Measurements from ENCODE around the gene FAM222B.

The FAM222B gene

GRCh38 chr17:28864991-28865849 lies 22.6 kb upstream of the FAM222B start:
- in situ Hi-C loops (cut with HindIII; ENCODE audit: low pct_unique_long_range_greater_than_20kb, low sequenced_read_pairs): no loop called here
- no peak for DNase-seq (ENCODE audit: low read depth in 1 of 2, low spot score in 1 of 2)
- no peak for TF ChIP-seq JUND (IDR thresholded peaks at IDR 0.05; ENCODE audit: low read depth)

- TF ChIP-seq JUND (IDR thresholded peaks at IDR 0.05; ENCODE audit: low read depth): no peak
- in situ Hi-C loops (cut with HindIII; ENCODE audit: low pct_unique_long_range_greater_than_20kb, low sequenced_read_pairs): no loop called here
- DNase-seq (ENCODE audit: low read depth in 1 of 2, low spot score in 1 of 2): no peak
Measured at GRCh38 chr17:28863953-28864352, 21.4 kb upstream of the FAM222B start.

- no peak for TF ChIP-seq JUND (IDR thresholded peaks at IDR 0.05; ENCODE audit: low read depth)
- in situ Hi-C loops (cut with HindIII; ENCODE audit: low pct_unique_long_range_greater_than_20kb, low sequenced_read_pairs): no loop called here
- DNase-seq (ENCODE audit: low read depth in 1 of 2, low spot score in 1 of 2): no peak
Measured at GRCh38 chr17:28862561-28862960, 20.0 kb upstream of the FAM222B start.

GRCh38 chr17:28861393-28862203 lies 19.0 kb upstream of the FAM222B start:
- in situ Hi-C loops (cut with HindIII; ENCODE audit: low pct_unique_long_range_greater_than_20kb, low sequenced_read_pairs): no loop called here
- no peak for TF ChIP-seq JUND (IDR thresholded peaks at IDR 0.05; ENCODE audit: low read depth)
- DNase-seq (ENCODE audit: low read depth in 1 of 2, low spot score in 1 of 2): no peak

- in situ Hi-C loops (cut with HindIII; ENCODE audit: low pct_unique_long_range_greater_than_20kb, low sequenced_read_pairs): no loop called here
- no peak for TF ChIP-seq JUND (IDR thresholded peaks at IDR 0.05; ENCODE audit: low read depth)
Measured at GRCh38 chr17:28860363-28860808, 17.8 kb upstream of the FAM222B start.

GRCh38 chr17:28858801-28859355 lies 16.3 kb upstream of the FAM222B start:
- no peak for TF ChIP-seq JUND (IDR thresholded peaks at IDR 0.05; ENCODE audit: low read depth)
- in situ Hi-C loops (cut with HindIII; ENCODE audit: low pct_unique_long_range_greater_than_20kb, low sequenced_read_pairs): no loop called here
- DNase-seq (ENCODE audit: low read depth in 1 of 2, low spot score in 1 of 2): no peak

More at GRCh38 chr17:28860363-28860808, 17.8 kb upstream of the FAM222B start:
- DNase-seq (ENCODE audit: low read depth in 1 of 2, low spot score in 1 of 2): no peak

GRCh38 chr17:28857905-28858800 lies 15.6 kb upstream of the FAM222B start:
- TF ChIP-seq JUND (IDR thresholded peaks at IDR 0.05; ENCODE audit: low read depth): no peak
- in situ Hi-C loops (cut with HindIII; ENCODE audit: low pct_unique_long_range_greater_than_20kb, low sequenced_read_pairs): no loop called here
- no peak for DNase-seq (ENCODE audit: low read depth in 1 of 2, low spot score in 1 of 2)

GRCh38 chr17:28856028-28856574 lies 13.5 kb upstream of the FAM222B start:
- in situ Hi-C loops (cut with HindIII; ENCODE audit: low pct_unique_long_range_greater_than_20kb, low sequenced_read_pairs): no loop called here
- no peak for DNase-seq (ENCODE audit: low read depth in 1 of 2, low spot score in 1 of 2)
- no peak for TF ChIP-seq JUND (IDR thresholded peaks at IDR 0.05; ENCODE audit: low read depth)

GRCh38 chr17:28855336-28855679 lies 12.7 kb upstream of the FAM222B start:
- DNase-seq (ENCODE audit: low read depth in 1 of 2, low spot score in 1 of 2): no peak
- no peak for TF ChIP-seq JUND (IDR thresholded peaks at IDR 0.05; ENCODE audit: low read depth)
- in situ Hi-C loops (cut with HindIII; ENCODE audit: low pct_unique_long_range_greater_than_20kb, low sequenced_read_pairs): no loop called here

- TF ChIP-seq JUND (IDR thresholded peaks at IDR 0.05; ENCODE audit: low read depth): no peak
- in situ Hi-C loops (cut with HindIII; ENCODE audit: low pct_unique_long_range_greater_than_20kb, low sequenced_read_pairs): no loop called here
- DNase-seq (ENCODE audit: low read depth in 1 of 2, low spot score in 1 of 2): peak; percentile 93 to 94
Measured at GRCh38 chr17:28854457-28855335, 12.1 kb upstream of the FAM222B start, which contains the start of gene ERAL1. ERAL1 (plus strand) TSS chr17:28855016; CDS start chr17:28855035, 19 bp downstream.

- in situ Hi-C loops (cut with HindIII; ENCODE audit: low pct_unique_long_range_greater_than_20kb, low sequenced_read_pairs): no loop called here
- DNase-seq (ENCODE audit: low read depth in 1 of 2, low spot score in 1 of 2): no peak
- TF ChIP-seq JUND (IDR thresholded peaks at IDR 0.05; ENCODE audit: low read depth): no peak
Measured at GRCh38 chr17:28853295-28853694, 10.7 kb upstream of the FAM222B start.

Measured in T47D (cell line).